ENCODE results near the gene KRTAP10-1.

The KRTAP10-1 gene

GRCh38 chr21:44514746-44515358 lies 25.1 kb downstream of the KRTAP10-1 start:
- no peak for TF ChIP-seq CTCF (IDR thresholded peaks at IDR 0.05; ENCODE audit: borderline replicate concordance, insufficient read depth, low read depth, low read length)
- H3K4me3 ChIP-seq (ENCODE audit: low read depth, low read length), result no peak overlapping the region

- TF ChIP-seq CTCF (IDR thresholded peaks at IDR 0.05; ENCODE audit: borderline replicate concordance, insufficient read depth, low read depth, low read length), result no peak
- no peak overlapping the region for H3K4me3 ChIP-seq (ENCODE audit: low read depth, low read length)
Measured at GRCh38 chr21:44514218-44514520, 25.8 kb downstream of the KRTAP10-1 start.

GRCh38 chr21:44513389-44514217 lies 26.4 kb downstream of the KRTAP10-1 start:
- no peak for TF ChIP-seq CTCF (IDR thresholded peaks at IDR 0.05; ENCODE audit: borderline replicate concordance, insufficient read depth, low read depth, low read length)
- no peak overlapping the region for H3K4me3 ChIP-seq (ENCODE audit: low read depth, low read length)

- no peak for TF ChIP-seq CTCF (IDR thresholded peaks at IDR 0.05; ENCODE audit: borderline replicate concordance, insufficient read depth, low read depth, low read length)
- no peak overlapping the region for H3K4me3 ChIP-seq (ENCODE audit: low read depth, low read length)
Measured at GRCh38 chr21:44512496-44513388, 27.3 kb downstream of the KRTAP10-1 start.

GRCh38 chr21:44511938-44512275 lies 28.1 kb downstream of the KRTAP10-1 start:
- TF ChIP-seq CTCF (IDR thresholded peaks at IDR 0.05; ENCODE audit: borderline replicate concordance, insufficient read depth, low read depth, low read length), result no peak
- no peak overlapping the region for H3K4me3 ChIP-seq (ENCODE audit: low read depth, low read length)

GRCh38 chr21:44511219-44511937 lies 28.6 kb downstream of the KRTAP10-1 start:
- no peak for TF ChIP-seq CTCF (IDR thresholded peaks at IDR 0.05; ENCODE audit: borderline replicate concordance, insufficient read depth, low read depth, low read length)
- no peak overlapping the region for H3K4me3 ChIP-seq (ENCODE audit: low read depth, low read length)

Measured in GM12875 (cell line).